GM06990 (cell line): ENCODE data around the gene SCAANT1.

ENCODE experiments used
- DNase-seq: peaks from one replicate; pipeline ENCODE4 v3.0.0-alpha.2; 2011; ENCODE audit not compliant: insufficient read length; ENCODE audit errors: extremely low read depth
- H3K27me3 ChIP-seq: replicated peaks from 2 replicates; pipeline ENCODE4 v1.6.0; 2011; ENCODE audit warnings: low read length; ENCODE audit not compliant: control insufficient read depth, insufficient read depth
- H3K36me3 ChIP-seq: 2 replicates; pipeline ENCODE4 v1.5.1; 2011; ENCODE audit warnings: low read length; ENCODE audit not compliant: control insufficient read depth, insufficient read depth
- H3K4me3 ChIP-seq: replicated peaks from 2 replicates; pipeline ENCODE4 v1.5.1; 2011; ENCODE audit warnings: low read depth, mild to moderate bottlenecking, control low read depth, low read length
- CTCF ChIP-seq: IDR thresholded peaks from 2 replicates; pipeline ENCODE4 v1.5.1; 2011; ENCODE audit warnings: low read length, control low read depth, mild to moderate bottlenecking, inconsistent platforms; ENCODE audit not compliant: insufficient read depth, poor library complexity, severe bottlenecking

SCAANT1 gene

GRCh38 chr3:63872135-63872924 lies 39.9 kb downstream of the SCAANT1 start:
- TF ChIP-seq CTCF = no peak
- H3K27me3 ChIP-seq = no peaks in the 10 kb centered on the region
- DNase-seq = no peak
- H3K4me3 ChIP-seq = no peak overlapping the region
- H3K36me3 ChIP-seq = peaks cover 1% of the 10 kb centered on the region; the same call in 1 of the 2 replicates

GRCh38 chr3:63870615-63871005 lies 41.6 kb downstream of the SCAANT1 start:
- no peak for DNase-seq
- no peak overlapping the region for H3K4me3 ChIP-seq
- TF ChIP-seq CTCF = no peak

GRCh38 chr3:63869940-63870614 lies 42.1 kb downstream of the SCAANT1 start:
- H3K36me3 ChIP-seq = peaks cover 1% of the 10 kb centered on the region; the same call in 1 of the 2 replicates
- TF ChIP-seq CTCF = no peak
- H3K4me3 ChIP-seq = no peak overlapping the region
- no peaks in the 10 kb centered on the region for H3K27me3 ChIP-seq
- DNase-seq = no peak

More at GRCh38 chr3:63870615-63871005, 41.6 kb downstream of the SCAANT1 start:
- Histone ChIP-seq H3K36me3 (peaks cover 1% of the 10 kb centered on the region; the same call in 1 of the 2 replicates), H3K27me3 (no peaks in the 10 kb centered on the region)

- no peak overlapping the region for H3K4me3 ChIP-seq
- no peak for DNase-seq
- peaks cover 1% of the 10 kb centered on the region; the same call in 1 of the 2 replicates for H3K36me3 ChIP-seq
- no peak for TF ChIP-seq CTCF
- H3K27me3 ChIP-seq = no peaks in the 10 kb centered on the region
Observed at GRCh38 chr3:63867225-63867624, 45.0 kb downstream of the SCAANT1 start.

GRCh38 chr3:63864965-63865327 lies 47.2 kb downstream of the SCAANT1 start:
- TF ChIP-seq CTCF = no peak
- peaks cover 1% of the 10 kb centered on the region; the same call in 1 of the 2 replicates for H3K36me3 ChIP-seq
- no peaks in the 10 kb centered on the region for H3K27me3 ChIP-seq
- no peak for DNase-seq
- H3K4me3 ChIP-seq = peak overlapping the region; percentile 71
